Stimulated activated CD4-positive, alpha-beta T cell treated with anti-CD3 and anti-CD28 coated beads, Interleukin-1b, Interleukin-23, amount 100 ng/mL, for 1 hour (primary cell): ENCODE data around the gene RBMS1.

Experiments used
- DNase-seq, 2 donors: peaks; one replicate each; pipeline ENCODE4 v3.0.0-alpha.2; 2020; ENCODE audit warnings: low read depth in 2 of 2

Gene RBMS1

DNA sequence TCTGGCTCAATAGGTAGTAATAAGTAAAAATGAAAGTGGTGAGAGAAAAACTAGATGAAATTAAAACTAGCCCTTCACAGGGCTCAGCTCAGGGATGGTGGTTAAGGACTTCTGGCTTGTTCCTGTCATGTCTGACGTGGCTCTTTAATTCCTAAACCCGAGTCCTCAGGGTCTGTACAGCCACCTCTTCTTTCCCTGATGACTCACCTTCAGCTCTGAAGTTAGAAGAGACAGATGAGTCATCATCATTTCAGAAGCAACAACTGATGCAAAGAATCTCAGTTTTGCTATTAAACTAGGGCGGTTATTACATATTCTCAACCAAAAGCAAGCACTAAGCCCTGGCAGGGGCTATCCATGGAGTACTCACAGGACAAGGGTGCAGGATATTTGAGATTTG is 269.5 kb downstream of the RBMS1 start:
- no peak for DNase-seq

DNA sequence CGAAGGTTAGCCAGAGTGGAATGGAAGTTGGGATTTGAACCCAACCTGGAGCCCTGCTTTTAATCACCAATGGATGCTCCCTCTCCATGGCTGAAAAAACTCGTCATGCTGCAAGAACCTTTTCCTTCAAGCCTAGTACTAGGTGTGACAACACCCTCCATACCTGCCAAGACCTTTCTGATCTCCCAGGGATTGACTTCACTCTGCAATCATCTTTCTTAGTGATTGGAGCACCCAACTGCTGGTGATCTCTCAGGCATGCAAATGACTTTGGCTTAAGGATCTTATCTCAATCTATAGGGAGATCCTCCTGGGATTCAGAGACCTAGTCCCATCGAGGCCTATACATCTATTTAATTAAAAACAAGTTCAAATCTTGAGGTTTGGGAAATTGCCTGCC is 270.0 kb downstream of the RBMS1 start:
- no peak for DNase-seq

DNA sequence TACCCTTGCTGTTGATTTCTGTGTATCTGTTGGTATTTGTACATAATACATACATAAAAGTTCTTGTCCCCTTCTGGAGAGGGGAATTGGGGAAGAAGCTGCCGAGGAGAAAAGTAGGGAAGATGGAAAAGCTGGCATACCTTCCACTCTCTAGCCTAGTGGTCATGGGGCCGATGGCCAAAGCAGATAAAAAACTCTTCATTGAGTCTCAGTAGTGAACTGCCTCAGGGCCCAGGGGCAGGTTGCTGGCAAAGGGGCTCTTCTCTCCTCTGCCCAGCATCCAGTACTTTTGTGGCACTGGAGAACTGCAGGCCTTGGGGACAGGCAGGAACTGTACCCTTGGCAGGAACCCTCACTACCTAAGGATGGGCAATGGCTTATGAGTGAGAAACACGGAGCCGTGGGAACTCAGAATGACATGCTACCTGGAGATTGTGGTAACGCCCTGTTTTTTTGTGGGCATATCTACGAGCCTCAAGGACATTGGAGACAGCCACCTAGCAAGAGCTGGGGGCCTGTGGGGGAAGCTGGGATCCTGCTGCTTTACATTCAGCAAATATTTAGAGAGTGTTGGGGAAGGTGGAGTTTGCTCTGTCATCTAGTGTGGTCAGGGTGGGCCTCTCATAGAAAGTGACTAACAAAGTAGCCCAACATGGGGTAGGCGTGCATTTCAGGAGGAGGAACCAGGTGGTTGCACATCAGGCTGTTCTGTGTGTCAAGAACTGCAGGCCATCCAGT is 270.9 kb downstream of the RBMS1 start:
- DNase-seq, result no peak
